ENCODE results near the gene PLEKHA5. TPM values are rescaled to one million over a fixed set of nuclear protein-coding genes. Genes with fewer than 3 reads are reported as not detected.

PLEKHA5 gene
- total RNA-seq, 4 donors from 2014 or later: 31.0 to 41.7 (median 34.1) TPM

DNA sequence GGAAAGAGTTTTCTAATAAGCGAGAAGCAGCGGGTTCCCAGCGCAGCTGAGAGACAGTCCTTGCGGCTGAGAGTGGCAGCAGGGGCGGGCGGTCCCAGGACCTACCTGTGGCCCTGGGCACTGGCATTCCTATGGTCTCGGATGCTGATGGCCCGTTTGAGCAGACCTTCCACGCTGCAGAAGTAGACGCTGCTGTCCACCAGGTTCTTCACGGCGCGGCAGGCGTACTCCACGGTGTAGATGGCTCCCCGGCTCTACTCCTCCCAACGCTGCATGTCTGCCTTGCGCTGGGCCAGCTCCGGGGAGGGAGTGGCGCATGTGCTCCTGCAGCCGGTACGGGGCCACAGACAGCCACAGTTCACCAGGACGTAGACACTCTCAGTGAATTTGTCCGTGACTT, 21.8 kb upstream of the PLEKHA5 start:
- H3K4me3 ChIP-seq (ENCODE audit: low read depth, poor library complexity, severe bottlenecking): no peak overlapping the region
- intact Hi-C loops (cut with DNase I; ENCODE audit: low total_unique reads): no loop called here
- DNase-seq (ENCODE audit: low spot score in 2 of 2): no peak
- WGBS, 2 donors: 95 to 98% methylated on average over 24 of the region's 24 CpGs
- TF ChIP-seq CTCF (IDR thresholded peaks at IDR 0.05) (no peak), POLR2A (IDR thresholded peaks at IDR 0.05) (no peak)

DNA sequence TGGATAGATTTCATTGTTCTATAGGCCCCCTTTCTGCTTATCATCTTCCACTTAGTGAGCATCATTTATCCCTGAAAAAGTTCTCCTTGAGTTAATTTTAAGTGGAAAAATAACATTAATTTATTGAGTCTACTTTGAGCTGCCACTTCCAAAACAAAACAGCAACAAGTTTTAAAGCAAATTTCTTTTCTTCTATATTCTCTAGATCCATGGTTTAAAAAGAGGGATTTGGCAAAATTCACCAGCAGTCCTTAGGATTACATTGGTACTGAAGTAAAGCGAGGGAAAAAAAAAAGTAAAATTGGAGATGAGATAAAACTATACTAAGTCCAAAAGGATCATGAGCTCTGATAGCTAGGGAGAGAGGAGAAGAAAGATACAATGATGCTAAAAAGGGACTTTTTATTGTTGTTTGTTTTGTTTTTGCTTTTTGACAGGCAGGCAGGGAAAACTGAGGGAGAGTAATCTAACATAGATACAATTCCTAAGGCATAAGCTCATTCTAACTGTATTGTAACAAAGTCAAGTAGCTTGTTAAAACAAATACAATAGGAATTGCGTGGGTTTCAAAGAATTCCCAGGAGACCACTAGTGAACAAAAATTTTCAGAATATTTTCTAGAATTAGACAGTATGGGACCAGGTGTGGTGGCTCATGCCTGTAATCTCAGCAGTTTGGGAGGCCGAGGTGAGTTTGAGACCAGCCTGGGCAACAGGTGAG, 19.2 kb upstream of the PLEKHA5 start:
- H3K4me3 ChIP-seq (ENCODE audit: low read depth, poor library complexity, severe bottlenecking): no peak overlapping the region
- DNase-seq (ENCODE audit: low spot score in 2 of 2): no peak
- no peak for TF ChIP-seq POLR2A (IDR thresholded peaks at IDR 0.05)
- no peak for TF ChIP-seq CTCF (IDR thresholded peaks at IDR 0.05)
- WGBS, 2 donors: 82 to 85% methylated on average over 3 of the region's 3 CpGs
- intact Hi-C loops (cut with DNase I; ENCODE audit: low total_unique reads): no loop called here

GRCh38 chr12:19113464-19113863, 16.1 kb upstream of the PLEKHA5 start:
- 93 to 97% methylated on average over 3 of the region's 3 CpGs for WGBS, 2 donors
- no peak overlapping the region for H3K4me3 ChIP-seq (ENCODE audit: low read depth, poor library complexity, severe bottlenecking)
- TF ChIP-seq POLR2A (IDR thresholded peaks at IDR 0.05) (no peak), CTCF (IDR thresholded peaks at IDR 0.05) (no peak)
- intact Hi-C loops (cut with DNase I; ENCODE audit: low total_unique reads): no loop called here
- no peak for DNase-seq (ENCODE audit: low spot score in 2 of 2)

DNA sequence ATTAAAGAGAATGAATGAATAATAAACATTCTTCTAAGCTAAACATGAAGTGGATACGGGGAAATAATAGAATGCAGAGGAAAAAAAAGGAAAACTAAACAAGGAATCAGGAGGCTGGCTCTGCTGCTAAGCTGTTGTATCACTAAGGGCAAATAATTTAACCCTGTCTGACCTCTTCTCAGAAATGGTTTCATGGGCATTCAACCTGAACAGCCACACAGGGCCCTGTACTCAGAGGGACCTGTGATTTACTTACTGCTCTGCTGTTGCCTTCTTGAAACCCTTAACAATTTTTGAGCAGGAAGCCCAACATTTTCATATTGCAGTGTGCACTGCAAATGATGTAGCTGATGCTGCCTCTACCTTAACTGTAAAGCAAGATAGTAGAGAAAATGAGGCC, 14.2 kb upstream of the PLEKHA5 start:
- H3K4me3 ChIP-seq (ENCODE audit: low read depth, poor library complexity, severe bottlenecking): no peak overlapping the region
- intact Hi-C loops (cut with DNase I; ENCODE audit: low total_unique reads): no loop called here
- WGBS, 2 donors: 86 to 95% methylated on average over 1 of the region's 1 CpG
- TF ChIP-seq POLR2A (IDR thresholded peaks at IDR 0.05) (no peak), CTCF (IDR thresholded peaks at IDR 0.05) (no peak)
- no peak for DNase-seq (ENCODE audit: low spot score in 2 of 2)

GRCh38 chr12:19119440-19119839, 10.1 kb upstream of the PLEKHA5 start:
- no peak for DNase-seq (ENCODE audit: low spot score in 2 of 2)
- 95 to 97% methylated on average over 3 of the region's 3 CpGs for WGBS, 2 donors
- intact Hi-C loops (cut with DNase I; ENCODE audit: low total_unique reads): no loop called here
- no peak for TF ChIP-seq POLR2A (IDR thresholded peaks at IDR 0.05)
- TF ChIP-seq CTCF (IDR thresholded peaks at IDR 0.05): no peak
- no peak overlapping the region for H3K4me3 ChIP-seq (ENCODE audit: low read depth, poor library complexity, severe bottlenecking)

- WGBS, 2 donors: 60 to 65% methylated on average over 3 of the region's 3 CpGs
- DNase-seq (ENCODE audit: low spot score in 2 of 2): no peak
- intact Hi-C loops (cut with DNase I; ENCODE audit: low total_unique reads): no loop called here
- H3K4me3 ChIP-seq (ENCODE audit: low read depth, poor library complexity, severe bottlenecking): no peak overlapping the region
- TF ChIP-seq POLR2A (IDR thresholded peaks at IDR 0.05): no peak
- TF ChIP-seq CTCF (IDR thresholded peaks at IDR 0.05): no peak
These were observed 8.7 kb upstream of the PLEKHA5 start for GRCh38 chr12:19120795-19121194.

Measured in lower leg skin (tissue), 4 donors.